ENCODE results near the gene ALKAL2. TPM values are rescaled to one million over a fixed set of nuclear protein-coding genes. Genes with fewer than 3 reads are reported as not detected.

ALKAL2 gene
- polyA plus RNA-seq, 1 of the 3 experiments (the other 2 are of a cell fraction), result not detected

DNA sequence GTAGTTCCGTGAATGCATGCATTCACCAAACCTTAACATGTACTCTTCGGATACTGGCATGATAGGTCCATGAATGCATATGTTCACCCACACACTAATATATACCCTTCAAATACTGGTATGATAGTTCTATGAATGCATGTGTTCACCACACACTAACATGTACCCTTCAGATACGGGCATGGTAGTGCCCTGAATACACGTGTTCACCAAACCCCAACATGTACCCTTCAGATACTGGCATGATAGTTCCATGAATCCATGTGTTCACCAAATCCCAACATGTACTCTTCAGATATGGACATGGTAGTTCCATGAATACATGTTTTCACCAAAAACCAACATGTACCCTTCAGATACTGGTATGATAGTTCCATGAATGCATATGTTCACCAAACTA is 48.5 kb upstream of the ALKAL2 start:
- TF ChIP-seq, protein P1, sequence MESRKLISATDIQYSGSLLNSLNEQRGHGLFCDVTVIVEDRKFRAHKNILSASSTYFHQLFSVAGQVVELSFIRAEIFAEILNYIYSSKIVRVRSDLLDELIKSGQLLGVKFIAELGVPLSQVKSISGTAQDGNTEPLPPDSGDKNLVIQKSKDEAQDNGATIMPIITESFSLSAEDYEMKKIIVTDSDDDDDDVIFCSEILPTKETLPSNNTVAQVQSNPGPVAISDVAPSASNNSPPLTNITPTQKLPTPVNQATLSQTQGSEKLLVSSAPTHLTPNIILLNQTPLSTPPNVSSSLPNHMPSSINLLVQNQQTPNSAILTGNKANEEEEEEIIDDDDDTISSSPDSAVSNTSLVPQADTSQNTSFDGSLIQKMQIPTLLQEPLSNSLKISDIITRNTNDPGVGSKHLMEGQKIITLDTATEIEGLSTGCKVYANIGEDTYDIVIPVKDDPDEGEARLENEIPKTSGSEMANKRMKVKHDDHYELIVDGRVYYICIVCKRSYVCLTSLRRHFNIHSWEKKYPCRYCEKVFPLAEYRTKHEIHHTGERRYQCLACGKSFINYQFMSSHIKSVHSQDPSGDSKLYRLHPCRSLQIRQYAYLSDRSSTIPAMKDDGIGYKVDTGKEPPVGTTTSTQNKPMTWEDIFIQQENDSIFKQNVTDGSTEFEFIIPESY (IDR thresholded peaks at IDR 0.05; ENCODE audit: borderline replicate concordance, low read depth), result no peak
- TF ChIP-seq RFX5 (IDR thresholded peaks at IDR 0.05; ENCODE audit: low read length), result no peak
- TF ChIP-seq CHD2 (IDR thresholded peaks at IDR 0.05; ENCODE audit: low read length, partially characterized antibody), result no peak
- TF ChIP-seq, protein P2, sequence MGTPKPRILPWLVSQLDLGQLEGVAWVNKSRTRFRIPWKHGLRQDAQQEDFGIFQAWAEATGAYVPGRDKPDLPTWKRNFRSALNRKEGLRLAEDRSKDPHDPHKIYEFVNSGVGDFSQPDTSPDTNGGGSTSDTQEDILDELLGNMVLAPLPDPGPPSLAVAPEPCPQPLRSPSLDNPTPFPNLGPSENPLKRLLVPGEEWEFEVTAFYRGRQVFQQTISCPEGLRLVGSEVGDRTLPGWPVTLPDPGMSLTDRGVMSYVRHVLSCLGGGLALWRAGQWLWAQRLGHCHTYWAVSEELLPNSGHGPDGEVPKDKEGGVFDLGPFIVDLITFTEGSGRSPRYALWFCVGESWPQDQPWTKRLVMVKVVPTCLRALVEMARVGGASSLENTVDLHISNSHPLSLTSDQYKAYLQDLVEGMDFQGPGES (IDR thresholded peaks at IDR 0.05; ENCODE audit: low read depth, low read length), result no peak
- DNase-seq, result no peak
- no peaks in the 10 kb centered on the region for H3K79me2 ChIP-seq (ENCODE audit: insufficient read depth)
- no peak overlapping the region; a peak in 1 of 4 replicates for H3K4me3 ChIP-seq (ENCODE audit: low read depth in 2 of 2, low read length in 1 of 2)
- POLR2A ChIA-PET, result no interaction called here
- CTCF ChIA-PET, result no interaction called here
- H3K4me2 ChIP-seq, result no peak overlapping the region
- no peaks in the 10 kb centered on the region for H3F3A ChIP-seq (replicated peaks; ENCODE audit: insufficient read depth)
- WGBS (ENCODE audit: low lambda C conversion rate), result 0% methylated on average over 4 of the region's 4 CpGs
- H3K4me1 ChIP-seq (ENCODE audit: control insufficient read depth in 1 of 2, insufficient read depth in 2 of 2, low read depth in 1 of 2, low read length in 1 of 2), result peaks cover 0 to 7% of the 10 kb centered on the region in 2 experiments; a peak in 1 of 4 replicates
- no peaks in the 10 kb centered on the region for H3K9me2 ChIP-seq
- no peaks in the 10 kb centered on the region for H3K36me3 ChIP-seq (replicated peaks in 1 of 2; ENCODE audit: control insufficient read depth in 1 of 2, insufficient read depth in 2 of 2, low read length in 1 of 2)
- H2AFZ ChIP-seq (ENCODE audit: low read depth), result no peak overlapping the region
- H3K27ac ChIP-seq (ENCODE audit: low read depth in 2 of 2, low read length in 1 of 2), result no peak overlapping the region
- H3K27me3 ChIP-seq (ENCODE audit: insufficient read depth), result no peaks in the 10 kb centered on the region
- no peaks in the 10 kb centered on the region for H4K20me1 ChIP-seq (ENCODE audit: insufficient read depth)
- peaks cover 4% of the 10 kb centered on the region; the same call in 1 of the 2 replicates for H3K9me3 ChIP-seq
- H3K9ac ChIP-seq, result no peak overlapping the region

DNA sequence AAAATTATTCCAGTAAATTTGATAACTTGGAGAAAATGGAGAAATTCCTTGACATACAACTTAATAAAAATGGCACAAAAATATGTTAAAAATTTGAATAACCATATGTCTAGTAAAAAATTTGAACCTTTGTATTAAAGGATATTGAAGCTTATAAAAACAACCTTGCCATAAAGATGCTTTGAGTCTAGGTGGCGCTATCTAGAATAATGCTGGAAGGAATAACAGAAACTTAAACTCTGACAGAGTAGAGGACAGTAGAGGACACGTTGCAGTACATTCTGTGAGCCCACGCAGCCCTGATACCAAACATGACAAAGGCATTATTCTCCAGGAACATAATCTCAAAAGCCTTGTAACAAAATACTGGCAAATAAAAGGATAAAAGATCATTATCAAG is 44.7 kb upstream of the ALKAL2 start:
- no peaks in the 10 kb centered on the region for H3K9me2 ChIP-seq
- CTCF ChIA-PET, result interaction anchor here (0.6 to 6.1 kb wide), 20 partner anchors 9 to 306 kb away, joined by 3 to 27 read pairs (median 4); no protein-coding TSS in a partner anchor
- H3F3A ChIP-seq (replicated peaks; ENCODE audit: insufficient read depth), result no peaks in the 10 kb centered on the region
- POLR2A ChIA-PET, result no interaction called here
- no peaks in the 10 kb centered on the region for H3K36me3 ChIP-seq (replicated peaks in 1 of 2; ENCODE audit: control insufficient read depth in 1 of 2, insufficient read depth in 2 of 2, low read length in 1 of 2)
- no peaks in the 10 kb centered on the region for H3K79me2 ChIP-seq (ENCODE audit: insufficient read depth)
- no peak overlapping the region for H3K9ac ChIP-seq
- no peaks in the 10 kb centered on the region for H3K27me3 ChIP-seq (ENCODE audit: insufficient read depth)
- TF ChIP-seq RAD21 (IDR thresholded peaks at IDR 0.05; ENCODE audit: low read length) (peak; percentile 33; the same call in 1 of the 2 replicates), TEAD4 (IDR thresholded peaks at IDR 0.05; ENCODE audit: borderline replicate concordance, insufficient read depth) (no peak)
- no peaks in the 10 kb centered on the region for H4K20me1 ChIP-seq (ENCODE audit: insufficient read depth)
- no peak overlapping the region for H3K27ac ChIP-seq (ENCODE audit: low read depth in 2 of 2, low read length in 1 of 2)
- H3K4me2 ChIP-seq, result no peak overlapping the region
- WGBS (ENCODE audit: low lambda C conversion rate), result 3% methylated on average over 3 of the region's 3 CpGs
- H2AFZ ChIP-seq (ENCODE audit: low read depth), result no peak overlapping the region
- H3K4me1 ChIP-seq (ENCODE audit: control insufficient read depth in 1 of 2, insufficient read depth in 2 of 2, low read depth in 1 of 2, low read length in 1 of 2), result no peaks in the 10 kb centered on the region; a peak in 1 of 4 replicates
- H3K9me3 ChIP-seq, result peaks cover 4% of the 10 kb centered on the region; the same call in 1 of the 2 replicates
- H3K4me3 ChIP-seq (ENCODE audit: low read depth in 2 of 2, low read length in 1 of 2), result no peak overlapping the region
- no peak for DNase-seq

DNA sequence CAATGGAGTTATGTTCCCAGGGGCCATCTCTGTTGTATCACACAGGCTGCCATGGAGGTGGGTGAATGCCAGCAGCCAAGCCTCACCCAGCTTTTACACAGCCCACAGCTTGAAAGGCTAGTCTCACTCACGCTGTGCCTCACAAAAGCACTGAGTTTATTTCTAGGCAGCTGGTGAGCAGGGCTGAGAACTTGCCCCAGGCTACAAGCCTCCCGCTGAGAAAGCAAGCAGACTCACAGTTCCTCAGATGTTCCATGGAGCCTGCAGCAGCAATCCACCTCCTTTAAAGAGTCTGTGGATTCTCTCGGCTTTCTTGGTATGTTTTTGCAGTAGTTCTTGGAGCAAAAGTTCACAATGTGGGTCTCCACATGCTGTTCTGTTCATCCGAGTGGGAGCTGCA is 40.9 kb upstream of the ALKAL2 start:
- Histone ChIP-seq H2AFZ (ENCODE audit: low read depth) (no peak overlapping the region), H3K4me2 (no peak overlapping the region), H3F3A (replicated peaks; ENCODE audit: insufficient read depth) (no peaks in the 10 kb centered on the region), H3K4me1 (ENCODE audit: control insufficient read depth in 1 of 2, insufficient read depth in 2 of 2, low read depth in 1 of 2, low read length in 1 of 2) (no peaks in the 10 kb centered on the region; a peak in 1 of 4 replicates), H4K20me1 (ENCODE audit: insufficient read depth) (no peaks in the 10 kb centered on the region), H3K27me3 (ENCODE audit: insufficient read depth) (no peaks in the 10 kb centered on the region), H3K27ac (ENCODE audit: low read depth in 2 of 2, low read length in 1 of 2) (no peak overlapping the region), H3K9me3 (peaks cover 4% of the 10 kb centered on the region; the same call in 1 of the 2 replicates), H3K9ac (no peak overlapping the region), H3K79me2 (ENCODE audit: insufficient read depth) (no peaks in the 10 kb centered on the region), H3K4me3 (ENCODE audit: low read depth in 2 of 2, low read length in 1 of 2) (no peak overlapping the region), H3K36me3 (replicated peaks in 1 of 2; ENCODE audit: control insufficient read depth in 1 of 2, insufficient read depth in 2 of 2, low read length in 1 of 2) (no peaks in the 10 kb centered on the region), H3K9me2 (no peaks in the 10 kb centered on the region)
- CTCF ChIA-PET, result interaction anchor here (6.1 kb wide), 1 partner anchor 11 kb away, joined by 27 read pairs; no protein-coding TSS in a partner anchor
- POLR2A ChIA-PET, result interaction anchor here (1.7 kb wide), 1 partner anchor 33 kb away, joined by 3 read pairs; no protein-coding TSS in a partner anchor
- WGBS (ENCODE audit: low lambda C conversion rate), result 12% methylated on average over 3 of the region's 4 CpGs
- DNase-seq, result no peak
- no peak for TF ChIP-seq SMC3 (IDR thresholded peaks at IDR 0.05; ENCODE audit: low read depth, low read length)
- no peak for TF ChIP-seq MXI1 (IDR thresholded peaks at IDR 0.05; ENCODE audit: low read depth, low read length)
- TF ChIP-seq POLR2AphosphoS5 (IDR thresholded peaks at IDR 0.05; ENCODE audit: low read depth, low read length), result no peak
- TF ChIP-seq RAD21 (IDR thresholded peaks at IDR 0.05; ENCODE audit: low read length), result no peak
- TF ChIP-seq EZH2phosphoT487 (IDR thresholded peaks at IDR 0.05; ENCODE audit: borderline replicate concordance, low read depth), result no peak
- no peak for TF ChIP-seq FOXJ3 (CRISPR knock-in tag; IDR thresholded peaks at IDR 0.05)
- TF ChIP-seq, protein P3, sequence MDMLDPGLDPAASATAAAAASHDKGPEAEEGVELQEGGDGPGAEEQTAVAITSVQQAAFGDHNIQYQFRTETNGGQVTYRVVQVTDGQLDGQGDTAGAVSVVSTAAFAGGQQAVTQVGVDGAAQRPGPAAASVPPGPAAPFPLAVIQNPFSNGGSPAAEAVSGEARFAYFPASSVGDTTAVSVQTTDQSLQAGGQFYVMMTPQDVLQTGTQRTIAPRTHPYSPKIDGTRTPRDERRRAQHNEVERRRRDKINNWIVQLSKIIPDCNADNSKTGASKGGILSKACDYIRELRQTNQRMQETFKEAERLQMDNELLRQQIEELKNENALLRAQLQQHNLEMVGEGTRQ (IDR thresholded peaks at IDR 0.05; ENCODE audit: borderline replicate concordance, low read depth, low read length), result no peak
- TF ChIP-seq TEAD4 (IDR thresholded peaks at IDR 0.05; ENCODE audit: borderline replicate concordance, insufficient read depth), result no peak
- TF ChIP-seq, protein P4, sequence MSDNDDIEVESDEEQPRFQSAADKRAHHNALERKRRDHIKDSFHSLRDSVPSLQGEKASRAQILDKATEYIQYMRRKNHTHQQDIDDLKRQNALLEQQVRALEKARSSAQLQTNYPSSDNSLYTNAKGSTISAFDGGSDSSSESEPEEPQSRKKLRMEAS (IDR thresholded peaks at IDR 0.05; ENCODE audit: low read depth), result no peak
- TF ChIP-seq, protein P2 (IDR thresholded peaks at IDR 0.05; ENCODE audit: low read depth, low read length), result no peak
- TF ChIP-seq NRF1 (IDR thresholded peaks at IDR 0.05; ENCODE audit: low read depth, low read length), result no peak
- no peak for TF ChIP-seq JUND (IDR thresholded peaks at IDR 0.05)
- no peak for TF ChIP-seq GABPA (IDR thresholded peaks at IDR 0.05; ENCODE audit: low read depth)

Data from SK-N-SH (cell line).